GM12872 (cell line): ENCODE results near the gene ZNF275.

Experiments
- TF ChIP-seq, protein P1 (sequence below): IDR thresholded peaks from 3 replicates; pipeline ENCODE4 v1.5.1; 2011; ENCODE audit warnings: low read depth, mild to moderate bottlenecking, low read length, moderate library complexity; ENCODE audit not compliant: insufficient read depth

The ZNF275 gene

DNA sequence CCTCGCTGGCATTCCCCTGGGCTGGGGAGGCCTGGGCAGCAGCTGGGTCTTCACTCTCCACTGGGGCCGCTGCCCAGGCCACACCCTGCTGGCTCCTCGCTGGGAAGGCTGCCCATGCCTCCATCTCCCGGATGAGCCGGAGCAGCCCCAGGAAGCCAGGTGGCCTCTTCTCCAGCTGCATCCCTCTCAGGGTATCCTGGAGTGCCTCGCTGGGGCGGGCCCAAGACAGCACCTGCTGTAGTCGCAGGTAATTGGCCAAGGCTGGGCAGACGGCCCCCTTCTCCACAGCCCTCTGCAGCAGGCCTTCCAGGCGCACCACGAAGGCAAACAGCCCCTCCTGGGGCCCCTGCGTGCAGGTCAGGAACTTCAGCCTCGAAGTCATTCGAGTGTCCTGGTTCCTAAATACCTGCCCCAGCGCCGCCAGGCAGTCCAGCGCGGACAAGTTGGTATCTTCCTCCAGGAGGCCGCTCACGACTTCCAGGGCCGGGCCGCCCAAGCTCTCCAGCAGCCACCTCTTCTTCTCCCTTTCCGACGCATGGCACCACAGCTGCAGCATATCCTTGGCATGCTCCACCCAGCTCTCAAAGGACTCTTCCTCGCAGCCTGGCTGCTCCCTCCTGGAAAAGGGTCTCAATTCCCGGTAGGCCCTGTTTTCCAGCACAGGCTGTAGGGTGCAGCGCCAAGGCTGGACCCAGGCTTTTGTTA lies 63.5 kb downstream of the ZNF275 start:
- TF ChIP-seq, protein P1, sequence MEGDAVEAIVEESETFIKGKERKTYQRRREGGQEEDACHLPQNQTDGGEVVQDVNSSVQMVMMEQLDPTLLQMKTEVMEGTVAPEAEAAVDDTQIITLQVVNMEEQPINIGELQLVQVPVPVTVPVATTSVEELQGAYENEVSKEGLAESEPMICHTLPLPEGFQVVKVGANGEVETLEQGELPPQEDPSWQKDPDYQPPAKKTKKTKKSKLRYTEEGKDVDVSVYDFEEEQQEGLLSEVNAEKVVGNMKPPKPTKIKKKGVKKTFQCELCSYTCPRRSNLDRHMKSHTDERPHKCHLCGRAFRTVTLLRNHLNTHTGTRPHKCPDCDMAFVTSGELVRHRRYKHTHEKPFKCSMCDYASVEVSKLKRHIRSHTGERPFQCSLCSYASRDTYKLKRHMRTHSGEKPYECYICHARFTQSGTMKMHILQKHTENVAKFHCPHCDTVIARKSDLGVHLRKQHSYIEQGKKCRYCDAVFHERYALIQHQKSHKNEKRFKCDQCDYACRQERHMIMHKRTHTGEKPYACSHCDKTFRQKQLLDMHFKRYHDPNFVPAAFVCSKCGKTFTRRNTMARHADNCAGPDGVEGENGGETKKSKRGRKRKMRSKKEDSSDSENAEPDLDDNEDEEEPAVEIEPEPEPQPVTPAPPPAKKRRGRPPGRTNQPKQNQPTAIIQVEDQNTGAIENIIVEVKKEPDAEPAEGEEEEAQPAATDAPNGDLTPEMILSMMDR = no peak

DNA sequence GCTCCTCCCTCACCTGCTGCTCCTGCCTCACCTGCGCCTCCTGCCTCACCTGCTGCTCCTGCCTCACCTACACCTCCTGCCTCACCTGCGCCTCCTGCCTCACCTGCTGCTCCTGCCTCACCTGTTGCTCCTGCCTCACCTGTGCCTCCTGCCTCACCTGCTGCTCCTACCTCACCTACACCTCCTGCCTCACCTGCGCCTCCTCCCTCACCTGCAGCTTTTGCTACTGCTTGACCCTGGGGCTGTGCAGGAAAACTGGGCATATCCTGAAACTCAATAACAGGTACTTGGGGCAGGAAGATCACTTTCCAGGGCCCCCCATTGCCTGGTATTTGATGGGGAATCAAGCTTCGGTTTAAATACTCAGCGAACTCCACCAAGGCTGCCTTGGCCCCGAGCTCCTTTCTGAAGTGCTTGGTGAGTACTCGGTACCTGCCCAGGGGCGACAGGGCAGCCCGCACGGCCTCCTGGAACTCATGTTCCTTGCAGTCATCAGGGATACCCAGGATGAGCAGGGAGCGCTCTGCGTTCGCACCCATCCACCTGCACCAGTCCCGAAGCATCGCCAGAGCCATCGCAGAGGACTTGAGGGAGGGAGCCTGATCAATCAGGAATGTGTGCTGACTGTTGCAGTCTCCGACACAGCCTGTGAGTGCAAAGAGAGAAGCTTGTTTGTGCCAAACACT lies 64.5 kb downstream of the ZNF275 start:
- TF ChIP-seq, protein P1 = no peak

DNA sequence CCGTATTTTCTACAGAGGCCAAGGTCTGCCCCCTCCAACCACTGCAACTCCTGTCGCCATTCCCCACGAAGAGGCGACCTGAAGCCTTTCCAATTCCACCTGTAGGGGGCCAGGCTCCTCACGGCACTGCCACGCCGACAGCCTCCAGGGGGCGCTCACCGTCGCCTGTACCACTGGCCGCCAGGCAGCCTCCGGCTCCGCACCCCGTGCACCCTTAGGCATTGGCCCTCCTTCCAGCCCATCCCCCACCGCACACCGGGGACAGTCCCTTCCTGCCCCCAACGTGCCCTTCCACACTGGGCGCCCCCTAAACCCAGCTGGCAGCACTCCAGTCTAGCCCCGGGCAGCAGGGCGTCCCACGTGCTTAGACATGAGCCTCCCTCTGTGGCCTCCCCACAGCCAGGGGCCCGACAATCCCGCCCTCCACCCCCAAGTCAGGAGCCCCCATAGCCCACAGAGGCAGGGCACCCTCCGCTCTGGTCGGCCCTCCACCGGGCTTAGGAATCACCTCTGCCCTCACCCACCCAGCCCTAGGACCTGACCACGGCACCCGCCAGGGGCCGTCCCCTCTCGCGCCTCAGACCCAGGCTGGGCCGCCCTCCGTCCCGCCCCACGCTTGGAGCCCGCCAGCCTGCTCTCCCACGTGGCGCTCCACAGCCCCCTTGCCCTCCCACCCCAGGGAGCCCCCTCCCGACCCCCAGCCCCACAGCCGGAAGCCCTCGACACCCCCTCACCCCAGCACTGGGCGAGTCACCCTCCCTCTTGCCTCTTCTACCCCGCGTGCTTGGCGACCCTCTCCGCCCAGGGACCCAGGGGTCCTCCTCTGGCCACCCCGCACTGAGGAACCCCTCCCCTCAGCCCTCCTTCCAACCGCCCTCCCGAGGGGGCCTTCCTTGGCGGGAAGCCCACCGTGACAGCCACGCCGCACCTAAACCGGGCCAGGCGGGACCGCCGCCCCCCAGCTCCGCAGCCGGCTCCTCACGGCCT lies 66.5 kb downstream of the ZNF275 start:
- TF ChIP-seq, protein P1 = peak; percentile 73

DNA sequence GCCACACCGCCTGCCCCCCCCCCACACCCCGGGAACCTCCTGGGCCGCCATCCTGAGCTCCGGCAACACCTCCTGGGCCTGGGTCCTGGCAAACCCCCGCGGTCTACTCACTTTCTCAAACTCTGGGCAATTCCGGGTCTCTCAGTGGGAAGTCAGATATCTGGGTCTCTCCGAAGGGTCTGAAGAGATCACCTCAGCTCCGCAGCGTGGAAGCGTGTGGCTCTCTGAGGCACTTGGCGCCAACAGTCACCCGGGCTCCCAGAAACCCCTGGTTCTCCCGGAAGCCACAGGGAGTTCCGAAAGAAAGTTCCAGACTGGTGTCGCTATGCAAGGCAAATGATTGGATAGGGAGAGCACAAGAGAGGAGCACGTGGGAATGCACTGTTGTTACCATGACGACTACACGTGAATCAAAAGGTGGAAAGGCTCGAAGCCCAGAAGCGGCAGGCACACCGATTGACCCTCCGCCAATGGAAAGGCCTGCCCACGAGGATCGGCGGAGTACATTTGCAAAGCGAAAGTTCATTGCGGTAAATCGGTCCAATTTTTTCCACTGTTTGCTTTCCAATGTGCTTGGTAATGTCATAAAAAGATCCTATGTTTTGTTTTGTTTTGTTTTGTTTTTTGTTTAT lies 67.3 kb downstream of the ZNF275 start, which contains the start of gene PNMA6E:
PNMA6E (minus strand) TSS at position 218 of the 632 bp plus-strand sequence. CDS start 2,501 bp downstream, outside the sequence.
- TF ChIP-seq, protein P1 = no peak
